SK-N-SH treated with all-trans-retinoic acid at 6 μM for 48 hours (cell line): ENCODE measurements around the gene PHRF1.

ENCODE experiments used
- ARNTL ChIP-seq: fragments of 450-650 bp; formaldehyde crosslinking; IDR thresholded peaks from 2 replicates; pipeline ENCODE4 v1.5.0; 2020; ENCODE audit warnings: low read depth, mild to moderate bottlenecking, moderate library complexity, borderline replicate concordance
- ESRRG ChIP-seq: fragments of 250-450 bp; sonication (Bioruptor Pico); IDR thresholded peaks from 2 replicates; pipeline ENCODE4 v1.6.1; 2021; ENCODE audit warnings: mild to moderate bottlenecking
- OSR1 ChIP-seq: fragments of 250-450 bp; sonication (Bioruptor Pico); IDR thresholded peaks from 2 replicates; pipeline ENCODE4 v1.8.0; 2022; ENCODE audit warnings: moderate library complexity, mild to moderate bottlenecking, inconsistent platforms
- PATZ1 ChIP-seq: fragments of 250-450 bp; sonication (Bioruptor Pico); IDR thresholded peaks from 2 replicates; pipeline ENCODE4 v1.8.0; 2020; ENCODE audit warnings: mild to moderate bottlenecking, moderate library complexity, borderline replicate concordance
- POU6F1 ChIP-seq: fragments of 250-450 bp; sonication (Bioruptor Pico); IDR thresholded peaks from 2 replicates; pipeline ENCODE4 v1.8.0; 2021; ENCODE audit warnings: low read depth, mild to moderate bottlenecking, moderate library complexity, borderline replicate concordance
- ZNF8 ChIP-seq: fragments of 450-650 bp; formaldehyde crosslinking; IDR thresholded peaks from 2 replicates; pipeline ENCODE4 v1.5.0; 2020; ENCODE audit warnings: mild to moderate bottlenecking, moderate library complexity

- TF ChIP-seq POU6F1 (CRISPR knock-in tag) (no peak), OSR1 (no peak), PATZ1 (CRISPR knock-in tag) (no peak), ARNTL (CRISPR knock-in tag) (no peak), ESRRG (CRISPR knock-in tag) (no peak), ZNF8 (no peak)
Observed at GRCh38 chr11:563812-564578, 12.3 kb upstream of the PHRF1 start.
